Activated gamma-delta T cell treated with anti-CD3 and anti-CD28 coated beads, Interleukin-2, amount 50 U/mL, for 16 hours (primary cell): ENCODE measurements around the gene MGAT1.
"Not testable (repeated sequence)": the region's sequence is repeated elsewhere in the genome, so short reads cannot be mapped to it uniquely, and the experiment has no call there.

ENCODE experiments used
- DNase-seq: peaks from one replicate; pipeline ENCODE4 v3.0.0-alpha.2; 2020; ENCODE audit warnings: low read depth

Gene MGAT1

GRCh38 chr5:180785121-180785781, 17.4 kb downstream of the MGAT1 start:
- no peak for DNase-seq

DNA sequence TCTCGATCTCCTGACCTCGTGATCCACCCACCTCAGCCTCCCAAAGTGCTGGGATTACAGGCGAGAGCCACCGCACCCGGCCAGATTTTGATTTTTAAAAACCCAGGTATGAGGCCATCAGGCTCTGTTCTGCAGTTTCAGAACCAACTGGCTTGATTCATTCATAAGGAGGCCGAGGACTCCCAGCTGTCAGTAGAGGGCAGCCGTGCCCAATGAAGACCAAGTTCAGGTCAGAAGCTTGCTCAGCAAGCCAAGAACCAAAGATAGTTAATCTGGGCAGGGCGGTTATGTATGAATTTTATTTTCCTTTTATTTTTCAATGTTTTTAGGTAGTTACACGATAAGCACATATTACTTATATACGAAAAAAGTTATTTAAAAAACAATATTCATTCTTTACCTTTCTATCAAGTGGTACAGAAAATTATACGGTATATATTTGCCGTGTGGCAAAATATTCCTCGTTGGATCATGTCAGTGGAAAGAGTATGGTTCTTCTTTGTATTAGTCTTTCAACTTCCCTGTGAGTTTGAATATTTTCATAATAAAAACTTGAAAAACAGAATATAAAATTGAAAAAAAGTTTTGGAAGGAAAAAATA, 18.0 kb downstream of the MGAT1 start:
- DNase-seq = peak; percentile 52

DNA sequence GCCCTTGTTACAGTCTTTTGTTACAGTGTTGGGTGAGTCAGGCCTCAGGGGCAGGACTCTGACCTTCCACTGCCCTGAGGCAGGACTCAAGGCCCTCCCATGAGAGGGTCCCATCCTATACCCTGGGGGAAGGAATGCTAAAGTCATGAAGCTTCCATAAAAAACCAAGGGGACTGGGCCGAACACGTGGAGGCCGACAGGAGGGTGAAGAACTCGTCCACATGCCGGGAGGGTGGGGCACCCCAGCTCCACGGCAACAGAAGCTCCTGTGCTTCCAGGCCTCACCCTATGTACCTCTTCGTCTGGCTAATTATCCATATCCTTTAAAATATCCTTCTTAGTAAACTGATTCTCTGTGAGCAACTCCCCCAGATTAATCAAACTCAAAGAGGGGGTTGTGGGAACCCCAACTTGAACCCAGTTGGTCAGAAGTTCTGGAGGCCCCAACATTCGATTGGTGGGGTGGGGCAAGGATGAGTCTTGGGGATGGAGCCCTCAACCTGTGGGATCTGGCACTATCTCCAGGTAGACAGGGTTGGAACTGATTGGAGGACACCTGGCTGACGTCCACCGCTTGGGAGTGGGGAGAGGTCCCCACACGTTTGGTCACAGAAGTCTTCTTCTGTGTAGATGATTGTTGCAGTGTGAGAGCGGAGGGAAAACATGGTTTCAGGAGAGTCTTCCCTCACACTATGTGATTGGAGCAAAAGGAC, 19.1 kb downstream of the MGAT1 start:
- no peak for DNase-seq

DNA sequence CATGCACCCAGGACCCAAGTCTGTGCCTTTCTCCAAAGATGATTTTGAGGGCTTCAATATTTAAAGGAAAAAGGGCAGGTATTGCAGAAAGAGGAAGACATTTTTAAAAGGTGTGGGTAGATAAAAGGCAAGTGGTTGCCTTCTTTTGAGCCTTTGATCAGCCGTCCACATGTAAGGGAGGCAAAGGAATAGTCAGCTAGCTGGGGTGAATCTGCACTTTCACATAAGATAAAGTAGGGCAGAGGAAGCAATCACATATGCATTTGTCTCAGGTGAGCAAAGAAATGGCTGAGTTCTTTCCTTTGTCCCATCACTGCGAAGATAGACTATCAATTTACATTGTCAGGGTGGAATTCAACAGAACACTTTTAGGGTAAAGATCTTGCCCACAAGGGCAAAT, 19.9 kb downstream of the MGAT1 start:
- DNase-seq = no peak

DNA sequence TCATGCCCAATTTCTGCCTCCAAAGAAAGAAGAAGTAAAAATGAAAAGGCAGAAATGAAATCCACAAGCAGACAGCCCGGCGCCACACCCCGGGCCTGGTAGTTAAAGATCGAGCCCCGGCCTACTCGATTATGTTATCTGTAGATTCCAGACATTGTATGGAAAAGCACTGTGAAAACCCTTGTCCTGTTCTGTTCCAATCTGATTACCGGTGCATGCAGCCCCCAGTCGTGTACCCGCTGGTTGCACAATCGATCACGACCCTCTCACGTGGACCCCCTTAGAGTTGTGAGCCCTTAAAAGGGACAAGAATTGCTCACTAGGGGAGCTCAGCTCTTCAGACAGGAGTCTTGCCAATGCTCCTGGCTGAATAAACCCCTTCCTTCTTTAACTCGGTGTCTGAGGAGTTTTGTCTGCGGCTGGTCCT, 20.7 kb downstream of the MGAT1 start:
- DNase-seq = not testable (repeated sequence)

DNA sequence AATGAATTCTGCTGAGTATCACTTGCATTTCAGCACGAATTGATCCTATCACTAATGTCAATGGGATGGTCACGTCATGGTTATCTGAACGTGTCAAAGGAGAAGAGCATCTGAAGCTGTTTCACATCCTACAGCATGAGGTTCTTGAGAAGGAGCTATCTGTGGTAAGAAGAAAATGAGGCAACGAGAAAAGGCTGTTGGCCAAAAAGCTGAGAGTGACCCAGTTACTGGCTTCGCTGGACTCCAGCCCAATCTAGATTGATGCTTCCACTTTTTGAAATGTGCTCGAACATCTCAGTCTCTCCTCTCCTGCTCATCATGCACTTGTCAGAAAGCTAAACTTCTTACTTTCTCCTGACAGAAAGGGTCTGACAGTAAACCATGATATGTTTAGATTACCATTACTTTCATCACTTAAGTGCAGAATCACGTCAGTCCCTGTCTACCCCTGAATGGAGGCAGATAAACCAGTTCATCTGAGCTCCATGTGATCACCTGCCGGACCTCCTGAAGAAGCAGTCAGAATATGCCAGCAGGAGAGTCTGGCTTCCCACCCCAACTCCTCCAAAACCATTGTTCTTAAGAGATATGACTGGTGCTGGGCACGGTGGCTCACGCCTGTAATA, 22.5 kb downstream of the MGAT1 start:
- no peak for DNase-seq

DNA sequence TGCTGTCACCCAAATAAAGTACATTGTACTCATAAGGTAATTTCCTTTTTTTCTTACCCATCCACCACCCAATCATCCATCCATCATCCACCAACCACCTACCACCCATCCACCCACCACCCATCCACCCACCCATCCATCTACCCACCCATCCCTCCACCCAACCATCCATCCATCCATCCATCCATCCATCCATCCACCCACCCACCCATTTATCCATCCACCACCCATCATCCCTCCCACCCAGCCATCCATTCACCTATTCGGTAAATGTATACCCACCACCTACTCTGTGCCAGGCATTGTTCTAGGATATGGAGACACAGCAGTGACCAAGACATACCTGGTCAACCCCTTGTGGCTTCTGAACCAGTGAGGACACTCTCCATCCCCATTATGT, 25.1 kb downstream of the MGAT1 start:
- no peak for DNase-seq

DNA sequence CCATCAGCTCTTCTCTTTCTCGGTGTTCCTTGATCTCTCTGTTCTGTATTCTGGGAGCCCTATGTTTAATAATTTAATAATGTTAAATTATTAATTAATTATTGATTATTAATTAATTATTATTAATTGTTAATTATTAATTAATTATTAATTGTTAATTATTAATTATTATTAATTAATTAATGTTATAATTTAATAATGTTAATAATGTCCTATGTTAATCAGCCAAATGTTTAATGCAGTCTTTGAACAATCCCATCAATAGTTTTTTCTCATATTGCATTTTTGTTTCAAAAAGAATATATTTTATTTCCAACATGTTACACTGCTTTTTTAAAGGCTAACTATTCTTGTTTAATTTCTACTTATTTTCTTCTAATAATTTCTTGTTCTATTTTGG, 26.2 kb downstream of the MGAT1 start:
- no peak for DNase-seq

- no peak for DNase-seq
These were observed 27.0 kb downstream of the MGAT1 start for GRCh38 chr5:180775624-180776023.

DNA sequence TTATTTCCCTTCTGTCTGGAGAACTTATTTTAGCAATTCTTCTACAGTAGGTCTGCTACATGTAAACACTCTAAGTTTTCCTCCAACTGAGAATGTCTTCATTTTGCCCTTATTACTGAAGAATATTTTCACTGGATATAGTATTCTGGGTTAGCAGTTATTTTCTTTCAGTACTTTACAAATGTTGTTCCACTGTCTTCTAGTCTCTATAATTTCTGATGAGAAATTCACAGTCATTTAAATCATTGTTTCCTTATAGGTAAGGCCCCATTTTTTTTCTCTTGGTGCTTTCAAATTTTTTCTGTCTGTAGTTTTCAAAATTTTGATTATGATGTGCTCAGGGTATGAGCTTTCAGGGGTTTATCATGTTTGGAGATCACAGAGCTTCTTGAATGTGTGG, 30.8 kb downstream of the MGAT1 start:
- no peak for DNase-seq

DNA sequence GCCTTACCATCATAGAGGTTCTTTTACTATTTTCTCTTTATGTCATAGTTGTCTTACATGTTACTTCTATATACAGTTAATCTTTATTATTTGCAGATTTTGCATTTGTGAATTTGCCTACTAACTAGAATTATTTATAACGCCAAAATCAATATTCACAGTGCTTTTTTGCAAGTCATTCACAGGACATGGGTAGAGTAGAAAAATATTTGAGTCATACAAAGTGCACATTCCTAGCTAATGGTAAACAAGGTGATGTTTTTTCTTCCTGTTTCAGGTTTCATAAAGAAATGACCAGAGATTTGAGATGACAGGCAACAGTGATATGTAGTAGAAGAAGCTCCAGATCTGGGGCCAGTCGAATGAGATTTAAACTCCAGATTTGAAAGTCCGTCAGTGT, 32.8 kb downstream of the MGAT1 start:
- no peak for DNase-seq

DNA sequence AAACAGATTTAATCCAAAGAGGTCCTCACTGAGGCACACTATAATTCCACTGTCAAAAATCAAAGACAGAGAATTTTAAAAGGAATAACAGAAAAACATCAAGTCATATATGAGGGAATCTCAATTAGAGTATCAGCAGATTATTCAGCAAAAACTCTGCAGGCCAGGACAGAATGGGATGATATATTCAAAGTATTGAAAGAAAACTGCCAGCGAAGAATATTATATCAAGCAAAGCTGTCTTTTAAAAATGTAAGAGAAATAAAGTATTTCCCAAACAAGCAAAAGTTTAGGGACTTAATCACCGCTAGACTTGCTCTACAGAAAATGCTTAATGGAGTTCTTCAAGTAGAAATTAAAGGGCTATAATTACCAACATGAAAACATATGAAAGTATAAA, 47.0 kb downstream of the MGAT1 start:
- no peak for DNase-seq

DNA sequence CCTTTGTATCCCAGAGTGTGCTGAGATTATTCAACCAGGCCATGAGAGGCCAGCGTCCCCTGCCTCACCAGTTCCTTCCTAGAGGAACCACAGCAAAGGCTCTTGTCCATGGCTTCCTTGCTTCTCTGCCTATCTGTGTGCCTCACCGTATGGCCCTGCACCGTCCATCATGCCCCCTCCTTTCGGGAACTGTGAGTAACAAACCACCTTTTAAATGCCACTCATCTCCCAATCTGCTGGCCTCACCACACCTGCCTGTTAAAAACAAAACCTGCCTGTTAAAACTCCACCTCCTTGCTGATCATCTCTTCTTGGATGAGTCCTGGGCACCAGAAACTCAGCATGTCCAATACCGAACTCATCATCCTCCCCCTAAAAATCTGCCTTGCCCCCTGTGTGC, 58.4 kb downstream of the MGAT1 start:
- no peak for DNase-seq

DNA sequence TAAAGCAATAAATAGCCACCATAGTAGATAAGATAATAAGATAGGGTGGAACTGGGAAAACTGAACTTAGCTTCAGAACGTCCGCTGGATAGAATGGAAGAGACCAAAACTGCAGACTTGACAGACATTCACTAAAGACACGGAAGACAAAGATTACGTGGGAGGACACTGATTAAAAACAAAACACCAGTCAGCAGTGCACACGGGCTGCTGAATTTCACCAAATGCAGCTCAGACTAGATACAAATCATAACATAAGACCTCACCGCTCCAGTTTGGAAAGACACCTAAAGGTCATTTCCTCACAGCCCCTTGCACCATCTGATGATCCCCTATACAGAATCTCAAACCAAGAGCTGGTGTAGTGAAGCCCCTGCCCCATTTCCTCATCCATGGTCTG, 59.9 kb downstream of the MGAT1 start:
- DNase-seq = no peak

GRCh38 chr5:180740953-180741352, 61.7 kb downstream of the MGAT1 start:
- DNase-seq = not testable (repeated sequence)

DNA sequence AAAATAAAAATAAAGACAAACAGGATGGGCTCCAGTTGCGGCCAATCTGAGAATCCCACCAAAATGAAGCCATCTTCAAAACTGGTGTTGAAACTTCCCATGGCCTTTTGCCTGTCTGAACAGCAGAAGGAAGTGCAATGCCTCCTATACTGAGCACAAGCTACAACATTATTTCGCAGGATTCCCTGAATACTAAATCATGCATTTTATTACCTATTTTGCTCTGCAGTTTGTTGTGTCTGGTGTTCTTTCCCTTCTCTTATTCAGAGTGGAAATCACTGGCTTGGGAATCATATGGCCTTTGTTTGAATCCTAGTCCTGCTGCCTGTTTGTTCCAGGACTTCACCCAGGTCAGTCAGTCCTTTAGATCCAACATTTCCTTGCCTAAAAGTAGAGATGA, 62.6 kb downstream of the MGAT1 start, which contains the start of gene OR2Y1:
Gene OR2Y1 (minus strand): TSS at position 101 of the 400 bp plus-strand sequence. CDS start 0 bp downstream, at position 101.
- no peak for DNase-seq

GRCh38 chr5:180739271-180739670, 63.3 kb downstream of the MGAT1 start:
- no peak for DNase-seq

GRCh38 chr5:180736536-180736935, 66.1 kb downstream of the MGAT1 start:
- no peak for DNase-seq
